ENCODE results near the gene MPP2. TPM values are rescaled to one million over a fixed set of nuclear protein-coding genes. Genes with fewer than 3 reads are reported as not detected.

The MPP2 gene
- total RNA-seq, 2 experiments from 2014 or later = 0.16 to 0.67 TPM

- Histone ChIP-seq H2AFZ (ENCODE audit: low read length) (no peak overlapping the region), H3K36me3 (ENCODE audit: insufficient read depth, low read length) (no peaks in the 10 kb centered on the region), H3K27ac (ENCODE audit: low read depth, low read length, poor library complexity, severe bottlenecking) (no peak overlapping the region), H3K79me2 (ENCODE audit: insufficient read depth, low read depth, low read length) (no peaks in the 10 kb centered on the region), H3K4me3 (ENCODE audit: low read depth, low read length, poor library complexity, severe bottlenecking) (no peak overlapping the region), H3K4me1 (ENCODE audit: insufficient read depth, low read length, poor library complexity, severe bottlenecking) (no peaks in the 10 kb centered on the region), H4K20me1 (ENCODE audit: insufficient read depth, low read length) (no peaks in the 10 kb centered on the region), H3K9me2 (ENCODE audit: insufficient read depth, low read length) (no peaks in the 10 kb centered on the region), H3K9me3 (ENCODE audit: low read length) (no peaks in the 10 kb centered on the region), H3K4me2 (ENCODE audit: low read length) (no peak overlapping the region)
- intact Hi-C loops (cut with micrococcal nuclease; ENCODE audit: unreplicated experiment) = no loop called here
- DNase-seq (ENCODE audit: low spot score) = no peak
- no TSS peak for BruUV-seq (replicated peaks)
- TF ChIP-seq CTCF (conservative IDR thresholded peaks at IDR 0.05; ENCODE audit: low read length) (no peak), EZH2phosphoT487 (IDR thresholded peaks at IDR 0.05; ENCODE audit: borderline replicate concordance, low read depth, low read length) (no peak)
- ChIA-PET POLR2A (no interaction called here), CTCF (ENCODE audit: unreplicated experiment) (interaction anchor here (0.6 kb wide), 1 partner anchor 658 kb away, joined by 4 read pairs; no protein-coding TSS in a partner anchor)
Observed at GRCh38 chr17:43950554-43950953, 43.2 kb upstream of the MPP2 start.

GRCh38 chr17:43949781-43950180 lies 42.4 kb upstream of the MPP2 start:
- no peak for DNase-seq (ENCODE audit: low spot score)

More at GRCh38 chr17:43949781-43950180, 42.4 kb upstream of the MPP2 start:
- intact Hi-C loops (cut with micrococcal nuclease; ENCODE audit: unreplicated experiment) = no loop called here
- CTCF ChIA-PET (ENCODE audit: unreplicated experiment) = no interaction called here
- TF ChIP-seq EZH2phosphoT487 (IDR thresholded peaks at IDR 0.05; ENCODE audit: borderline replicate concordance, low read depth, low read length) (no peak), CTCF (conservative IDR thresholded peaks at IDR 0.05; ENCODE audit: low read length) (no peak)
- no peaks in the 10 kb centered on the region for H4K20me1 ChIP-seq (ENCODE audit: insufficient read depth, low read length)
- H2AFZ ChIP-seq (ENCODE audit: low read length) = no peak overlapping the region
- H3K36me3 ChIP-seq (ENCODE audit: insufficient read depth, low read length) = no peaks in the 10 kb centered on the region
- BruUV-seq (replicated peaks) = no TSS peak
- no peak overlapping the region for H3K4me2 ChIP-seq (ENCODE audit: low read length)
- no peak overlapping the region for H3K27ac ChIP-seq (ENCODE audit: low read depth, low read length, poor library complexity, severe bottlenecking)
- no peak overlapping the region for H3K4me3 ChIP-seq (ENCODE audit: low read depth, low read length, poor library complexity, severe bottlenecking)
- no peaks in the 10 kb centered on the region for H3K9me2 ChIP-seq (ENCODE audit: insufficient read depth, low read length)
- H3K79me2 ChIP-seq (ENCODE audit: insufficient read depth, low read depth, low read length) = no peaks in the 10 kb centered on the region
- POLR2A ChIA-PET = no interaction called here
- no peaks in the 10 kb centered on the region for H3K4me1 ChIP-seq (ENCODE audit: insufficient read depth, low read length, poor library complexity, severe bottlenecking)
- H3K9me3 ChIP-seq (ENCODE audit: low read length) = no peaks in the 10 kb centered on the region
